GM10266 (cell line): ENCODE data around the gene RNF215.
"Not testable (repeated sequence)": the region's sequence is repeated elsewhere in the genome, so short reads cannot be mapped to it uniquely, and the experiment has no call there.

Source experiments
- DNase-seq: peaks from one replicate; pipeline ENCODE4 v3.0.0; 2012; ENCODE audit errors: extremely low spot score
- TF ChIP-seq, protein P1 (sequence below): IDR thresholded peaks from 2 replicates; pipeline ENCODE4 v1.5.1; 2012; ENCODE audit warnings: mild to moderate bottlenecking, low read depth; ENCODE audit not compliant: control insufficient read depth, insufficient read depth; ENCODE audit errors: missing control alignments

The RNF215 gene

DNA sequence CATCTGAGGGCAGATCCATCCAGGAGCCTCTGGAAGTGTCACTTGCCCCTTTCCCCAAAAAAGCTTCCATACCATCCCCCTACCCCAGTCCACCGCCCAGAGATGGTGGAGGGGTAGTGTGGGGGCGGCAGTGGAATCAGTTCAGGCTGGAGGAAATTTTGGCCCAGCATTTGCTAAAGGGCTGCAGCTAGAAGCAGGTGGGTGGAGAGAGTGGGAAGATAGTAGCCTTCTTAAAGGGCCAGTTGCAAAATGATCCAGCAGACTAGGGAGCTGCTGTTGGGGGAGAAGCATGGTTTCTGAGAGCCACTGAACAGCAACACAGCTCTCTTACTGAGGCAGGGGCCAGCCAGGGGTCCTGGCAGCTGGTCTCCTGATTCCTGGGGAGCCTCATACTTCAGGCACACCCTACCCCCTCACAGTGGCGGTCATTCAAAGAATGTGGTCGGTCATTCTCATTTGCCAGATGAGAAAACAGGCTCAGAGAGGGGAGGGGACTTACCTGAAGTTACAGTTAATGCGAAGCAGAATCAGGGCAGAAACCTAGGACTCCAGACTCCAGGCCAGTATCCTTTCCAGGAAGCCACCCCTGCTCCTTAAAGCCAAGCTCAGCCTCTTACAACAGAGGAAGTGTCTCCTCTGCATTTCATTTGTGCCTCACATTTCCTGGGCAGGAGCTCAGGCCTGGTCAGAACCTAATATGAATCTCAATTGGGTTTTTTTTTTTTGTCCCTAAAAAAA lies 15.0 kb upstream of the RNF215 start:
- peak; percentile 38 for DNase-seq
- TF ChIP-seq, protein P1, sequence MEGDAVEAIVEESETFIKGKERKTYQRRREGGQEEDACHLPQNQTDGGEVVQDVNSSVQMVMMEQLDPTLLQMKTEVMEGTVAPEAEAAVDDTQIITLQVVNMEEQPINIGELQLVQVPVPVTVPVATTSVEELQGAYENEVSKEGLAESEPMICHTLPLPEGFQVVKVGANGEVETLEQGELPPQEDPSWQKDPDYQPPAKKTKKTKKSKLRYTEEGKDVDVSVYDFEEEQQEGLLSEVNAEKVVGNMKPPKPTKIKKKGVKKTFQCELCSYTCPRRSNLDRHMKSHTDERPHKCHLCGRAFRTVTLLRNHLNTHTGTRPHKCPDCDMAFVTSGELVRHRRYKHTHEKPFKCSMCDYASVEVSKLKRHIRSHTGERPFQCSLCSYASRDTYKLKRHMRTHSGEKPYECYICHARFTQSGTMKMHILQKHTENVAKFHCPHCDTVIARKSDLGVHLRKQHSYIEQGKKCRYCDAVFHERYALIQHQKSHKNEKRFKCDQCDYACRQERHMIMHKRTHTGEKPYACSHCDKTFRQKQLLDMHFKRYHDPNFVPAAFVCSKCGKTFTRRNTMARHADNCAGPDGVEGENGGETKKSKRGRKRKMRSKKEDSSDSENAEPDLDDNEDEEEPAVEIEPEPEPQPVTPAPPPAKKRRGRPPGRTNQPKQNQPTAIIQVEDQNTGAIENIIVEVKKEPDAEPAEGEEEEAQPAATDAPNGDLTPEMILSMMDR, result no peak

DNA sequence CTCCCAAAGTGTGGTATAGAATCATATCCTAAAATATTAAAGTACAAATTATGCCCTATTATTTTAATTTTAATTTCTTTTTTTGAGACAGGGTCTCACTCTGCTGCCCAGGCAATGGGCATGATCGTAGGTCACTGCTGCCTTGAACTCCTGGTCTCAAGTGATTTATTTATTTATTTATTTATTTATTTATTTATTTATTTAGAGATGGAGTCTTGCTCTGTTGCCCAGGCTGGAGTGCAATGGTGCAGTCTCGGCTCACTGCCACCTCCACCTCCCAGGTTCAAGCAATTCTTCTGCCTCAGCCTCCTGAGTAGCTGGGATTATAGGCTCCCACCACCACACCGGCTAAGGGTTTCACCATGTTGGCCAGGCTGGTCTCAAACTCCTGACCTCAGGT lies 13.8 kb upstream of the RNF215 start:
- DNase-seq, result not testable (repeated sequence)

DNA sequence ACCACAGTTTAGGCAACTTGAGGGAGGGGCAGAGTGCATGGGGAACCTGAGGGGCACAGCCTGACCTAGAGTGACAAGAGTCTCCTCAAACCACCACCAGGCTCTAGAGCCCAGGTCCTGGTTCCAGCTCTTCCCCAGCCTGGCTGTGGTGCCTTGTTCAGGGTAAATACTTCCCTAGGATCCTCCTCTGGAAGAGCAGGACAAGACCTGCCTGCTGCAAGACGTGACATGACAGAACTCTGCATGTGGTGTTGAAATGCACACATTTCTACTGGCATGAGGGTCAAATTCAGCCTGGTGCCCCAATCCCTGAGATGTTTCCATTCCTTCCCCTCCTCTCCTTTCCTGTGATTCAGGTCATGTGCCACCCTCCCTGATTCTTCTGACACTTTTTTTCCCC lies 12.9 kb upstream of the RNF215 start:
- TF ChIP-seq, protein P1, result no peak
- DNase-seq, result no peak

DNA sequence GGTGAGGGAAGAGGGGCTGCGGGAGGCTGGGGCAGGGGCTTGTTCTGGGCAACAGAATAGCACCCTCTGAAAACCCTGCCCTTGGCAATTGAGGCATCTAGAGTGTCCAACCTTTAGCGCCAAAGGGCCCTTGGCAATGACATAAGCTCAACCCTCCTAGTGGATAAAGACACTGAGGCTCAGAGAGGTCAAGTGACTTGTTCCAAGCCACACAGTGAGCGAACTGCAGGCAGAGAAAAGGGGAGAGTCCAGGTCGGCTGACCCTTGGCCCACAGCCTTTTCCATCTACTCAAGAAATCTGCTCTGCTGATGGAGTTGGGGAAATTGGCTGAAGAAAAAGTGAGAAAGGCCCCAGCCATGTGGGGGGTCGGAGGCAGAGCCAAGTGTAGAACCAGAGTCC lies 12.5 kb upstream of the RNF215 start:
- no peak for DNase-seq
- TF ChIP-seq, protein P1, result no peak

DNA sequence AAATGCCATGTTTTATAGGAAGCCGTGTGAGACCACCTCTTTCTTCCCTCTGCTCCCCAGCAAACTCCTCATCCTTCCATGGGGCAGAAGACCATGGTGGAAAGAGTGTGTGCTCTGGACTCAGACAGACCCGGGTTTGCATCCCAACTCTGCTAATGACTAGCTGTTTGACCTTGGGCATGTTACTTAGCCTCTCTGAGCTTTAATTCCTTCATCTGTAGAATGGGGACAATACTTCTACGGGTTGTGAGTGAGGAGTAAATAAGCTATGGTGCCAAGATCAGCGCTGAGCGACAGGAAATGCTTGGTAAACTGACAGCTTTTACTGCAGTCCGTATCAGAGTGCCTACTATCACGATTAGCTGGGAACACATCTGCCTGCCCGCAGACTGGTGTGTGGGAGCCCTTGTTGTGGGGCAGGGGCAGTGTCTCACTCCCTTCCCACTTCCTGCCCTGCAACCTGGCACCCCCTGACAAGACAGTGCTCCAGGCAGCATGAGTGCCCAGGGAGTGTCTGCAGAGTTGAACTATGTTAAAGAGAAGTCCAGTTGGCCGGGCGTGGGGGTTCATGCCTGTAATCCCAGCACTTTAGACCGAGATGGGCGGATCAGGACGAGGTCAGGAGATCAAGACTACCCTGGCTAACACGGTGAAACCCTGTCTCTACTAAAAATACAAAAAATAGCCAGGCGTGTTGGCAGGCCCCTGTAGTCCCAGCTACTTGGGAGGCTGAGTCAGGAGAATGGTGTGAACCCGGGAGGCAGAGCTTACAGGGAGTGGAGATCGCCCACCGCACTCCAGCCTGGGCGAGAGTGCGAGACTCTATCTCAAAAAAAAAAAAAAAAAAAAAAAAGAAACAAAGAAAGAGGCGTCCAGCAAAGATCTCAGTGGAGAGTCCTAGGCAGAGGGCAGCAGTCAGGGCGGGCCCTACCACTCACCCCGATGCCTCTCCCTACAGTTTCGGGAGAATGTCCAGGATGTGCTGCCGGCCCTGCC lies 11.8 kb upstream of the RNF215 start:
- DNase-seq, result peak; percentile 14
- TF ChIP-seq, protein P1, result no peak

DNA sequence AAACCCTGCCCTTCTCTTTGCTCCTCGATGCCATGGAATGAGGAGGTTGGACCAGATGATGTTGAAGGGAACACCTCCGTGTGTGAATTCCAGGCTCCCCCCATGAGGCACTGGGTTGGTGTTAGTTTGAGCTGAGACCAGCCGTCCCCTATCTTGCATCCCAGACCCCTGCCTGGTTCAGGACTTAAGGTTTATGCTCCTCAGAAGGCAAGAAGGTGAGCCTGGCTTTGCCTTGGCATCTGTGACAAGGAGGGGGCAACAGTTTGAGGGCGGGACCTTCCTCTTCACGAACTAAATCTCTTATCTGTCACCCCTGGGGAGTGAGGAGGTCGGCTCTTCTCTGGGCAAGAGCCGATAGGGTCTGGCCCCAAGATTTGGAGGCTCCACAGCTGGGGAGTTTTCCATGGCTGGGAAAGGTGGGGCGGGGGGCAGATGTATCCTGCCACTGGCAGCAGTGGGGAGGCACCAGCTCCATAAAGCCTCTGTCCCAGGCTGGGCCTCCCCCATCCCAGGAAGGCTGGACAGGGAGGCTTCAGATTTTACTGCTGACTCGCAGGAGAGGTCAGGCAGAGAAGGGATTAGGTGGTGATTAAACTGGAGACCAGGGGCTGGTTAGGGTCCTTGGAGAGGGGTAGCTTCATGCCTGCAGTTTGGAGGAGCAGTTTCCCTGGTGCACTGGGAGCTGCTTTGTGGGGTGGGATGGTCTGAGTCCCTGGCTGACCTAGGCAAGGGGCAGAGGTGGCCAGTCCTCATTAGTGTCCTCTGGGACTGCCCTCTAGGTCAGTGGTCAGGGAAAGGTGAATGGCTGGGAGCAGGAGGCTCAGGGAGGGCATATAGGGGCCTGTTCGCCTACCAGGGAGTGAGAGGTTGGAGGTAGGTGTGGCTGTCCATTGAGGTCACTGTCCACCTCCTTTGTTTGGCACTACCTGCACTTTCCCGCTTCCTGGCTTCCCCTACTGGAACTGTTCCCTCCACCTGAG lies 10.7 kb upstream of the RNF215 start:
- peak; percentile 29 for DNase-seq
- TF ChIP-seq, protein P1, result no peak
